Epithelial cell of esophagus (primary cell): ENCODE measurements around the gene HAT1.

Experiments used
- DNase-seq: peaks from one replicate; pipeline ENCODE4 v3.0.0; 2010; ENCODE audit warnings: low read depth
- H3K4me3 ChIP-seq: 2 replicates; pipeline ENCODE4 v1.5.1; 2011; ENCODE audit warnings: mild to moderate bottlenecking, low read length, control low read depth
- TF ChIP-seq, protein P1 (sequence below): IDR thresholded peaks from 2 replicates; pipeline ENCODE4 v1.5.1; 2011; ENCODE audit warnings: low read depth, mild to moderate bottlenecking, low read length, control low read depth, inconsistent platforms; ENCODE audit not compliant: insufficient read depth; ENCODE audit errors: missing control alignments

Gene HAT1

DNA sequence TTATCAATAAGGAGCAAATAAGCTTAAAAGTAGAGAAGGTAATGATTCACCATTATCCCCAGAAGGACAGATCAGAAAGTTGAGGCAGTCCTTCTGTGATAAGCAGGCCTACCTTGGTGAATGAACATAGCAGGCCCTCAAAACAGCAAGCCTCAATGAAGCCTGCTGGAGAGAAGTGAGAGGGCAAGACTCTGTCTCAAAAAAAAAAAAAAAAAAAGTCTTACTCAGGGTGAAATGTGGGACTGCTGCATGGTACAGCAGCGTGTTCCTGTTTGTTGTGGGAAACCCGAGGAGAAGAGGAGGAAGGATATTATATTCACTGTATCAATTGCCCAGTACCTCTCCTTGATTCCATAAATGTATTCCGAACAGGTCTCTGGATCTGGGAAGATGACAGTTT is 8.7 kb upstream of the HAT1 start:
- TF ChIP-seq, protein P1, sequence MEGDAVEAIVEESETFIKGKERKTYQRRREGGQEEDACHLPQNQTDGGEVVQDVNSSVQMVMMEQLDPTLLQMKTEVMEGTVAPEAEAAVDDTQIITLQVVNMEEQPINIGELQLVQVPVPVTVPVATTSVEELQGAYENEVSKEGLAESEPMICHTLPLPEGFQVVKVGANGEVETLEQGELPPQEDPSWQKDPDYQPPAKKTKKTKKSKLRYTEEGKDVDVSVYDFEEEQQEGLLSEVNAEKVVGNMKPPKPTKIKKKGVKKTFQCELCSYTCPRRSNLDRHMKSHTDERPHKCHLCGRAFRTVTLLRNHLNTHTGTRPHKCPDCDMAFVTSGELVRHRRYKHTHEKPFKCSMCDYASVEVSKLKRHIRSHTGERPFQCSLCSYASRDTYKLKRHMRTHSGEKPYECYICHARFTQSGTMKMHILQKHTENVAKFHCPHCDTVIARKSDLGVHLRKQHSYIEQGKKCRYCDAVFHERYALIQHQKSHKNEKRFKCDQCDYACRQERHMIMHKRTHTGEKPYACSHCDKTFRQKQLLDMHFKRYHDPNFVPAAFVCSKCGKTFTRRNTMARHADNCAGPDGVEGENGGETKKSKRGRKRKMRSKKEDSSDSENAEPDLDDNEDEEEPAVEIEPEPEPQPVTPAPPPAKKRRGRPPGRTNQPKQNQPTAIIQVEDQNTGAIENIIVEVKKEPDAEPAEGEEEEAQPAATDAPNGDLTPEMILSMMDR: no peak

GRCh38 chr2:171919453-171919852 is 2.8 kb upstream of the HAT1 start:
- no peak overlapping the region for H3K4me3 ChIP-seq
- no peak for DNase-seq
- TF ChIP-seq, protein P1: no peak

More for the DNA sequence above, 8.7 kb upstream of the HAT1 start:
- DNase-seq: no peak
- H3K4me3 ChIP-seq: no peak overlapping the region

DNA sequence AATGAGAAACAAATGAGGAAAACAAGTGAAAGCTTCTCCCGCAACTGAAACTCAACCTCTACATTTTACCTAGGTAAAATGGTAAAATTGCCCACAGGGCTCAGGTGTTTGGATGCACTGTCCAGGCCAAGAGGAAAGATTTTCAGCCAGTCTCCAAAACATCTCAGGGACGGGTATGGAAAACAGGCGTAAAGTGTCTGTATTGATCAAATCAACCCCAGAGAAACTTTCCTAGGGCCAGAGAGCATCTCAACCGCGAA is 361 bp upstream of the HAT1 start:
- DNase-seq: no peak
- peak overlapping the region; percentile 47 for H3K4me3 ChIP-seq
- TF ChIP-seq, protein P1: no peak

DNA sequence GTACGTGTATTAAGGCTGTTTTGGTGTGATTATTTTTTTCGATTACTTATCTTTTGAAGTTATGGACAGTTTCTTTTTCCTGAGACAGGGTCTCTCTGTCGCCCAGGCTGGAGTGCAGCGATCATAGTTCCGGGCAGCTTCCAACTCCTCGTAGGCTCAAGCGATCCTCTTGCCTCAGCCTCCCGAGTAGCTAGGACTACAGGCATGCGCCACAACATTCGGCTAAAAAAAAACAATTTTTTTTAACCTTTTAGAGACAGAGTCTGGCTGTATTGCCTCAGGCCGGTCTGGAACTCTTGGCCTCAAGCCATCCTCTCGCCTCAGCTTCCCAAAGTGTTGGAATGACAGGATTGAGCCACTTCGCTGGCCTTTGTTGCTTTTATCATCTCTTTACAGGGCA is 945 bp downstream of the HAT1 start:
- peak overlapping the region; percentile 97 for H3K4me3 ChIP-seq
- TF ChIP-seq, protein P1: no peak
- peak; percentile 20 for DNase-seq

DNA sequence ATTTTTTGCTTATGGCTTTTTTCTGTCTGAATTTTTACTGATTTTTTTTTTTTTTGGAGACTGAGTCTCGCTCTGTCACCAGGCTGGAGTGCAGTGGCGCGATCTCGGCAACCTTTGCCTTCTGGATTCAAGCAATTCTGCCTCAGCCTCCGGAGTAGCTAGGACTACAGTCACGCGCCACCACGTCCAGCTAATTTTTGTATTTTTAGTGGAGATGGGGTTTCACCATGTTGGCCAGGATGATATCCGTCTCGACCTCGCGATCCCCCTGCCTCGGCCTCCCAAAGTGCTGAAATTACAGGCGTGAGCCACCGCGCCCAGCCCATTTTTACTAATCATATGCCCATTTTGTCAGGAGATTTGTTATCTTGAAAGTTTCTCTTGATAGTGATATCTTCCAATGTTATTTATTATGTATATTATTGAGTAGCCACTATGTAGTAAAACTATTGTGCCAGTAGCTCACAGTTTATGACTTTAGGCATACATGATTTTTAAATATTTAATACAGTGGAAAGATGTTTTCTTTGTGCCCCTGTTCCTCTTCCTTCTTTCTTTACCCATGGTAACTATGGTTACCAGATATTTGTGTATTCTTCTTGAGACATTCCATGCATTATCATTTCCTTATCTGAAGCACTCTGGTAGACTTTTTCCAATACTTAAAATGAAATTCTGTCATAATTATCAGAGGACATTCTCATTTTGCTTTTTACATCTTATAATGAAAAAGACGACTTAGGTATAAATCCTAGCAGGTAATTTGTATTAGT is 2.1 kb downstream of the HAT1 start:
- no peak overlapping the region for H3K4me3 ChIP-seq
- TF ChIP-seq, protein P1: no peak
- no peak for DNase-seq

- TF ChIP-seq, protein P1: no peak
- no peak for DNase-seq
- H3K4me3 ChIP-seq: no peak overlapping the region
Measured at GRCh38 chr2:171930385-171930784, 8.1 kb downstream of the HAT1 start.

- TF ChIP-seq, protein P1: no peak
Measured at GRCh38 chr2:171939058-171939742, 16.9 kb downstream of the HAT1 start.

More at GRCh38 chr2:171939058-171939742, 16.9 kb downstream of the HAT1 start:
- H3K4me3 ChIP-seq: no peak overlapping the region
- DNase-seq: no peak
